CD14-positive monocyte (primary cell): ENCODE data around the gene VWA1. TPM values are rescaled to one million over a fixed set of nuclear protein-coding genes. Genes with fewer than 3 reads are reported as not detected.
A peak's percentile ranks its signal among the peaks of the same experiment; 100 is the strongest.
"Not testable (repeated sequence)": the region's sequence is repeated elsewhere in the genome, so short reads cannot be mapped to it uniquely, and the experiment has no call there.

Experiments used
- DNase-seq, 3 donors: peaks; one replicate each; pipeline ENCODE4 v3.0.0-alpha.2; 2011 to 2022
- H2AFZ ChIP-seq: 2 replicates; pipeline ENCODE4 v1.6.0; 2012; ENCODE audit warnings: mild to moderate bottlenecking, low read depth, low read length, inconsistent platforms; ENCODE audit not compliant: insufficient read depth, poor library complexity, severe bottlenecking
- H3K27ac ChIP-seq, 2 donors: 1 replicate in 1 of 2; 2 replicates in 1 of 2; pipeline ENCODE4 v1.5.1; 2012 to 2013; ENCODE audit warnings: low read length in 2 of 2, control low read depth in 1 of 2, inconsistent platforms in 1 of 2, low read depth in 1 of 2, mild to moderate bottlenecking in 1 of 2
- H3K27me3 ChIP-seq, 2 donors: one replicate each; pipeline versions ENCODE4 v1.6.0 to v1.6.1; 2011 to 2013; ENCODE audit warnings: low read length in 2 of 2; ENCODE audit not compliant: control insufficient read depth in 2 of 2, insufficient read depth in 2 of 2
- H3K36me3 ChIP-seq, 2 donors: replicated peaks in 1 of 2; 1 replicate in 1 of 2; 2 replicates in 1 of 2; pipeline versions ENCODE4 v1.5.1 to v1.6.1; 2012 to 2013; ENCODE audit warnings: low read length in 2 of 2, control low read depth in 1 of 2, inconsistent platforms in 1 of 2, mild to moderate bottlenecking in 1 of 2; ENCODE audit not compliant: insufficient read depth in 2 of 2, control insufficient read depth in 1 of 2
- H3K4me1 ChIP-seq, 2 donors: 1 replicate in 1 of 2; 2 replicates in 1 of 2; pipeline versions ENCODE4 v1.5.1 to v1.6.1; 2012 to 2013; ENCODE audit warnings: low read length in 2 of 2, control low read depth in 1 of 2, inconsistent platforms in 1 of 2, mild to moderate bottlenecking in 1 of 2, moderate library complexity in 1 of 2; ENCODE audit not compliant: insufficient read depth in 2 of 2, control insufficient read depth in 1 of 2
- H3K4me2 ChIP-seq: replicated peaks from 2 replicates; pipeline ENCODE3; 2012; ENCODE audit warnings: low read length, moderate library complexity, mild to moderate bottlenecking; ENCODE audit not compliant: poor library complexity, severe bottlenecking; ENCODE audit errors: extremely low read depth
- H3K4me3 ChIP-seq, 3 experiments: fragments of 200-600 bp in 1 of 3; sonication (generic) in 1 of 3; replicated peaks in 1 of 3; 1 replicate in 2 of 3; 2 replicates in 1 of 3; pipeline ENCODE4 v1.5.1; 2011 to 2013; ENCODE audit warnings: low read length in 3 of 3, mild to moderate bottlenecking in 3 of 3, control low read depth in 2 of 3, low read depth in 2 of 3, inconsistent platforms in 1 of 3, moderate library complexity in 1 of 3
- H3K79me2 ChIP-seq: 2 replicates; pipeline ENCODE4 v1.6.0; 2012; ENCODE audit warnings: mild to moderate bottlenecking, control low read depth, inconsistent platforms, low read length, moderate library complexity; ENCODE audit not compliant: insufficient read depth
- H3K9ac ChIP-seq: 2 replicates; pipeline ENCODE4 v1.6.0; 2017; ENCODE audit warnings: low read length, mild to moderate bottlenecking; ENCODE audit not compliant: insufficient read depth, poor library complexity, severe bottlenecking
- H3K9me3 ChIP-seq, 2 donors: replicated peaks in 1 of 2; 1 replicate in 1 of 2; 2 replicates in 1 of 2; pipeline versions ENCODE4 v1.5.1 to v1.6.1; 2012 to 2013; ENCODE audit warnings: low read length in 2 of 2, control low read depth in 1 of 2; ENCODE audit not compliant: control insufficient read depth in 1 of 2, insufficient read depth in 1 of 2
- H4K20me1 ChIP-seq: 2 replicates; pipeline ENCODE4 v1.6.0; 2012; ENCODE audit warnings: mild to moderate bottlenecking, low read length, control low read depth, moderate library complexity; ENCODE audit not compliant: insufficient read depth
- H3K27ac Mint-ChIP-seq, 7 donors: one replicate each; pipeline ENCODE4 v1.8.0; 2020; ENCODE audit warnings: mild to moderate bottlenecking in 7 of 7, mixed read lengths in 7 of 7, moderate library complexity in 6 of 7, inconsistent platforms in 2 of 7
- H3K27me3 Mint-ChIP-seq, 3 donors: one replicate each; pipeline ENCODE4 v1.8.0; 2021 to 2022; ENCODE audit warnings: low read depth in 3 of 3, mild to moderate bottlenecking in 3 of 3, mixed read lengths in 3 of 3, moderate library complexity in 3 of 3, inconsistent platforms in 1 of 3
- H3K36me3 Mint-ChIP-seq, 2 donors: one replicate each; pipeline ENCODE4 v1.8.0; 2020; ENCODE audit warnings: mixed read lengths in 2 of 2, inconsistent platforms in 1 of 2, mild to moderate bottlenecking in 1 of 2
- H3K4me1 Mint-ChIP-seq: one replicate; pipeline ENCODE4 v1.8.0; 2020; ENCODE audit warnings: mild to moderate bottlenecking, mixed read lengths
- H3K4me3 Mint-ChIP-seq, 2 donors: one replicate each; pipeline ENCODE4 v1.8.0; 2020; ENCODE audit warnings: mild to moderate bottlenecking in 2 of 2, mixed read lengths in 2 of 2, moderate library complexity in 1 of 2
- H3K9me3 Mint-ChIP-seq, 7 donors: one replicate each; pipeline ENCODE4 v1.8.0; 2020 to 2022; ENCODE audit warnings: mixed read lengths in 7 of 7, mild to moderate bottlenecking in 6 of 7, moderate library complexity in 6 of 7, inconsistent platforms in 2 of 7
- CTCF ChIP-seq: fragments of 200-600 bp; IDR thresholded peaks from one replicate; pipeline ENCODE4 v1.8.0; 2022; ENCODE audit warnings: antibody characterized with exemption, mild to moderate bottlenecking
- WGBS: methylation state at CpG from one replicate; pipeline ENCODE4 v1.1.5; 2013; ENCODE audit warnings: missing lambda C conversion rate; ENCODE audit not compliant: insufficient coverage; 5-methylcytosine and 5-hydroxymethylcytosine counted together
- intact Hi-C, 2 donors: fragments of 100-400 bp; cut with micrococcal nuclease; formaldehyde crosslinking; loops; one replicate each; pipeline versions ENCODE4 v1.15.0 to v1.15.1; 2023
- polyA plus RNA-seq, 3 donors: library from polyadenylated mRNA; depleted of rRNA in 1 of 3; unstranded in 2 of 3; stranded (reverse) in 1 of 3; fragments of 300-500 nt in 2 of 3; fragments of >200 nt in 1 of 3; fragmentation: Illumina TruSeq in 2 of 3; gene quantifications; 1 replicate in 2 of 3; 2 replicates in 1 of 3; pipeline ENCODE4 v1.2.3, GENCODE V29; 2012 to 2021

Gene VWA1
- polyA plus RNA-seq, 3 donors = not detected

- intact Hi-C loops = no loop called here
- H3K4me1 Mint-ChIP-seq = no peaks in the 10 kb centered on the region
- no peaks in the 10 kb centered on the region for H3K36me3 ChIP-seq
- H4K20me1 ChIP-seq = no peaks in the 10 kb centered on the region
- H3K9me3 ChIP-seq = peaks cover 0 to under 1% of the 10 kb centered on the region in 2 donors
- 84% methylated on average over 19 of the region's 19 CpGs for WGBS
- DNase-seq = no peak
- no peak overlapping the region for H3K4me3 ChIP-seq
- H3K36me3 Mint-ChIP-seq = no peaks in the 10 kb centered on the region
- no peaks in the 10 kb centered on the region for H3K79me2 ChIP-seq
- no peak overlapping the region for H3K27ac ChIP-seq
- H3K9ac ChIP-seq = no peak overlapping the region
- H3K4me3 Mint-ChIP-seq = peak overlapping the region in 1 of 2 donors; percentile 60
- H3K27me3 Mint-ChIP-seq = peaks cover 39 to 85% (median 48%) of the 10 kb centered on the region in 3 donors
- no peaks in the 10 kb centered on the region for H3K4me1 ChIP-seq
- no peak for TF ChIP-seq CTCF
- no peak overlapping the region for H2AFZ ChIP-seq
- peaks cover 0 to 5% (median 0%) of the 10 kb centered on the region in 7 donors for H3K9me3 Mint-ChIP-seq
- peaks cover 0 to 42% of the 10 kb centered on the region in 2 donors for H3K27me3 ChIP-seq
- H3K27ac Mint-ChIP-seq = no peak overlapping the region
- no peak overlapping the region for H3K4me2 ChIP-seq
Observed at GRCh38 chr1:1428174-1428573, 7.3 kb upstream of the VWA1 start.

- H3K4me2 ChIP-seq, H3K9ac ChIP-seq, H3K36me3 ChIP-seq, H3K4me1 ChIP-seq, H2AFZ ChIP-seq, H3K9me3 ChIP-seq, H3K79me2 ChIP-seq, H3K27ac Mint-ChIP-seq, H4K20me1 ChIP-seq, DNase-seq, H3K4me3 ChIP-seq, H3K27ac ChIP-seq, H3K9me3 Mint-ChIP-seq, H3K4me3 Mint-ChIP-seq, H3K4me1 Mint-ChIP-seq, intact Hi-C loops, H3K36me3 Mint-ChIP-seq: not testable (repeated sequence)
- peaks cover 2 to 50% of the 10 kb centered on the region in 2 donors for H3K27me3 ChIP-seq
- H3K27me3 Mint-ChIP-seq = peaks cover 43 to 91% (median 54%) of the 10 kb centered on the region in 3 donors
- WGBS = 77% methylated on average over 3 of the region's 6 CpGs
Observed at GRCh38 chr1:1428967-1429366, 6.5 kb upstream of the VWA1 start.
